ENCODE measurements around the gene BRSK2.

- TF ChIP-seq CTCF (IDR thresholded peaks at IDR 0.05; ENCODE audit: low read length) (no peak), EZH2 (IDR thresholded peaks at IDR 0.05; ENCODE audit: borderline replicate concordance, low read length) (no peak)
Observed at GRCh38 chr11:1415631-1416030, 25.9 kb downstream of the BRSK2 start.
